SIG-M5 treated with dmso at 0.1 percent for 504 hours (cell line): ENCODE measurements around the gene IGSF22.
A peak's percentile ranks its signal among the peaks of the same experiment; 100 is the strongest.

ENCODE experiments used
- DNase-seq: peaks from one replicate; lab custom pipeline; 2025; ENCODE audit not compliant: unreplicated experiment; lab: John Stamatoyannopoulos, UW

Gene IGSF22

DNA sequence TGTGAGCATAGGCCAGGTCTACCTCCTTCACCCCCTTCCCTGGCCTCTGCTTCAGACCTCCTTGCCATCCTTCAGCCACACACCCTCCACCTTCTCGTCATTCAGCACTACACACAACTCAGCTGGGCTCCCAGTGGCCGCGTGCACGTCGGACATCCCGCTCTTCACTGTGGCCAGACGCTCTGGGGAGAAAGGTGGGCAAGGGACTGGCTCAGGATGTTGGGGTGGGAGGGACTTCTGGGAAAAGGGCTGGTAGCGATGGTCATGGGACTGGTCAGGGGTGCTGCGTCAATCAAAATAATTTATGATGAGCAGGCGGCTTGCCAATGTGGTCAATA, 11.6 kb downstream of the IGSF22 start:
- DNase-seq, result no peak

DNA sequence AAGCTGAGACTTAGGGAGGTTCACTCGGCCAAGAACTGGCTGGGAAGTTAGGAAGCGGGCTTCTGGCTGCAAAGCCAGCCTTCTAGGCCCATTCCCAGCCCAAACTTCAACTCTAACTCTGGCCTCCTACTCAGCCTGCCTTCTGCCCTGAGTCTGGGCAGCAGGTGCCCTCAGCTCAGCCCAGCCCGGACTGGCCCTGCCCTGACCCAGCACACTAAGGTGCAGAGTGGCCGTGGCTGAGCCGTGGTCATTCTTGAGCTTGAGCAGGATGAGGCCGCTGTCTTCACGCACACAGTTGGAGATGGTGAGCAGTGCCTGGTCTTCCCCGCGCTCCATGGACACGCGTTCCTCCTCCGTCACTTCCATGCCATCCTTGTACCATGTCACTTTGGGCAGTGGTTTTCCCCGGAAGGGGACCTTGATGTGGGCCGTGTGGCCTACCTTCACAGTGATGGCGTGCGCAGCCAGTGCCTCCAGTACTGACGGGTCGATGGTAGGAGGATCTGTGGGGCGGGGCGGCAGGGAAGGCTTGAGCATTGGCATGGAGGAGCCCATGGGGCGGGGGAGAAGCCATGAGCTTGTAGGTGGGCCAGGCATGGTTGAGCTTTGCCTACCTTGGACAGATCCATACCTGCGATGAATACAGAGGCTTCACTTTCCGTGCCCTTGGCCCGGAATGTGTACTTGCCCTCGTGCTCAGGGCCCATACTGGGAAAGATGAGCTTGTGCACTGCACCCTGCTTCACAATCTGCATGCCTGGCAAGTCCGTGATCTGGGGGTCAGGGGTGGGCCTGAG, 12.1 kb downstream of the IGSF22 start:
- no peak for DNase-seq

DNA sequence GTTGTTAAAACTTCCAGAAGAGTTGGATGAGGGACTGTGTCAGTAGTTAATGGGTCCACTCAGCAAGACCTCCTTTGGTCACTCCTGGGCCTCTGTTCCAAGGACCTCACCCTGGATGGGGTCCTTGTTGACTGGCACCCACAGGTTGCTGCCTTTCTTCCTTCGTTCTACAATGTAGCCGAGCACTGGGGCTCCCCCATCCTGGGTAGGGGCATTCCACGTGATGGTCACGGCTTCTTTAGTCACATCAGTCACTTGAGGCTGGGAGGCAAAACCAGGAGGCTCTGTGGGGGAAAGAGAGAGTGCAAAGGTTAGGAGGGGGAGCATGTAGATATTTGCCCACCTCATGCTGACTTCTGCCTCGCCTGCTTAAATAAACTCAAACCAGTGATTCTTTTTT, 15.4 kb downstream of the IGSF22 start:
- DNase-seq, result no peak

DNA sequence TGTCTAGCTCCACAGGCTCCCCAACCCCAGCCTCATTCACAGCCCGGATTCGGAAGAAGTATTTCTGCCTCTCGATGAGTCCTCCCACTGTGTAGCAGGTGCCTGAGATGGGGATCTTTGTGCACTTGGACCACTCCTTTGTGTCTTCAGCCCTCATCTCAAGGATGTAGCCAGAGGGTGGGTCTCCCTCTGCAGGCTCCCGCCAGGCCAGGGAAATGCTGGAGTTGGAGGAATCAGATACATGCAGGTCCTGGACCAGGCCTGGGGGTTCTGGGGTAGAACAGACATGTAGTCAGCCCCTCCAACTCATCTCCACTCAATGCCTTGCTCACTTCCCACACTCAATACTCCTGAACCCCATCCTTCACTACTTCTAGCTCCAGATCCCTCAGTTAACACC, 16.6 kb downstream of the IGSF22 start:
- no peak for DNase-seq

DNA sequence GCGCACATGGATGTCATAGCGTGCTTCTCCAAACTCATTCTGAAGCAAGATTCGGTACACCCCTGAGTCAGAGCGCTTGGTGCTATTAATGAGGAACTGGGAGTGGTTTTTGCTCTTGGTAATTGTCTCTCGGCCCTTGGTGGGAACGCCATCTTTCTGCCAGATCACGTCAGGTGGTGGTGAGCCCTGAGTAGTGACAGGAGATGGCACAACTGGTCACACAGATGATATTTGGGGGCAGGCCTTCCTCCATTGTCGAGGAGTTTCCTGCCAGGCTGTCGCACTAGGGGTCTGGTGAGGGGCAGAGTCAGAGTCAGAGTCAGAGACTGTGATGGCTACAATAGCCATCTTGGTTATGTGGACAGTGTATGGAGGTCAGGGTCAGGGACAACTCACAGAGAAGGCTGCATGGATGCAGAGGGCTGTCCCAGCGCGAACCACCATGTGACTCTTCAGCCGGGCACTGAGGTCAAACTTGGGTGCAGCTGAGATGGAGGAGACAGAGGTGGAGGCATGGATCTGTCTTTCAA, 18.1 kb downstream of the IGSF22 start:
- peak; percentile 27 for DNase-seq

DNA sequence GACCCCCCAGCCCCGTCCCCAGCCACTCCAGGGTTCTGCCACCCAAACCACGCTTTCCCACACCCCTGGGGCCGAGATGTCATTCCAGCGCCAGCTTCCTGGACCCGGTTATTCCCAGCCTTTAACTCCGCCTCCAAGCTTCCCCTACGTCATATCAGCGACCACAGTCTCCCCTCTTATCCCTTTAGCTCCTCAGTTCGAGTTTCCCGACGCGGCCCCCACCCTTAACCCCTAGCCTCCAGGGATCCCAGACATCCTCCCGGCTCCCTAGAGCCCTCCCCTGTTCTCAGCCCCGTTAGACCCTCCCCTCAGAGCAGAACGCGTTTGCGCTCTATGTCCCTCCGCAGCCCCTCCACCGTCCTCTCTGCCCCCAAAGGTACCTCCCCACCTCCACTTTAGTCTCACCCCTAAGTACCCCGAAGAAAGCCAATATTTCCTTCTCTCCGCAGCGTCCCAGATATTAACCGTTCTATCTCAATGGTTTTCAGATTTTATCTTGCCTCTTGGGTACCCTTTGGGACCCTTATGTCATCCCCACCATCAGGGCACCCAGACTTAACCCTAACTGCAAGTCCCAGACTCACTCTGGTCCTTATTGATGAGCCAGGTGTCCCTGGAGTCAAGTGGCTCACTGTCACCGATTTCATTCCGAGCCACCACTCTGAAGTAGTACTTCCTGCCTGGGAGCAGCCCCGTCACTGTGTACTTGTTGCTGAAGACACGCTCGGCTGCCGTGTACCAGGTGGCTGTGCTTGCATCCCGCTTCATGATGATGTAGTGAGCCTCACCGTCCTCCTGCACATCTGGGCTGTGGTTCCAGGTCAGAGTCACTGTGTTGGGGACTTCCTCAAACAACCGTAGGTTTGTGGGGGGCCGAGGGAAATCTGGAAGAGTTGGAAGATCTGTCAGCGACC, 19.4 kb downstream of the IGSF22 start:
- no peak for DNase-seq

DNA sequence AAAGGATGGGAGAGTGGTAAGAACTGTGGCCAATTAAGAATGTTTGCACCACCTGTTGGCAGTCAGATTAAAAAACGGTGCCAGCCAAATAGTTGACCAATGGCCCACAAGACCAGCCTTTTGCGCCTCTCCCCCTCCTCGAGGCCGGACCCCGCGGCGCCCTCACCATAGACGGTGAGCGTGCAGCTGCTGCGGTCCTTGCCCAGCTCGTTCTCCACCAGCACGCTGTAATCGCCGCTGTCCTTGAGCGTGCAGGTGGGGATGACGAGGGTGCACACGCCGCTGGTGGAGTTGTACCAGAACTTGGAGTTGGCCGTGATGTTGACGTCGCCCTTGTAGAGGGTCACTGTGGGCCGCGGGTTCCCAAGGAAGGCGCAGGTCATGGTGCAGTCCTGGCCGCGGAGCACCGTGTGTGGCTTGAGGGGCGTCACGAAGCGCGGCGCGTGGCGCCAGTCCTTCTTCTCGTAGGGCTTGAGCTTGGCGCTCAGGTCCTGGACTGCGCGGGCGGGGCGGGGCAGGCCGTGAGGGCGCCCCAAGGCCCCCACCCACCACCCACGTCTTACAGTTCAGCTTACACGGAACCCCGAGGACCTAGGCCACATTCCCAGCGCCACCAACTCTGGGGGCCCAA, 20.2 kb downstream of the IGSF22 start:
- DNase-seq, result no peak

DNA sequence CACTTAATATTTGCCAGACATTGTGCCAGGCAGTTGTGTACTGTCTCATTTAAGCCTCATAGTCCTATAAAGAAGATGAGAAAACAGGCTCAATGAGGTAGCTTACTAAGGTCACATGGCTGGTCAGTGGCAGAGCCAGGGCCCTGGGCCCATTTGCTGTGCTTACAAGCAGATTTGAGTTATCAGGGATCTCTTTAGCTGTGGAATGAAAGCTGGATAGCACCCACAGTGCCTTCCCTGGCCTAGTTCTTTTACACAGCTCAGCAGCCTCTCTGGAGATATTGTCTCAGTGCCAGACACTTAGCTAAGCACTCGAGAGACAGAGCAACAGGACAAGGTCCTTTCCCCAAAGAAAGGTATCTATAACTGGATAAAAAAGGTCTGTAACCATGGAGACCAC, 21.3 kb downstream of the IGSF22 start:
- no peak for DNase-seq

DNA sequence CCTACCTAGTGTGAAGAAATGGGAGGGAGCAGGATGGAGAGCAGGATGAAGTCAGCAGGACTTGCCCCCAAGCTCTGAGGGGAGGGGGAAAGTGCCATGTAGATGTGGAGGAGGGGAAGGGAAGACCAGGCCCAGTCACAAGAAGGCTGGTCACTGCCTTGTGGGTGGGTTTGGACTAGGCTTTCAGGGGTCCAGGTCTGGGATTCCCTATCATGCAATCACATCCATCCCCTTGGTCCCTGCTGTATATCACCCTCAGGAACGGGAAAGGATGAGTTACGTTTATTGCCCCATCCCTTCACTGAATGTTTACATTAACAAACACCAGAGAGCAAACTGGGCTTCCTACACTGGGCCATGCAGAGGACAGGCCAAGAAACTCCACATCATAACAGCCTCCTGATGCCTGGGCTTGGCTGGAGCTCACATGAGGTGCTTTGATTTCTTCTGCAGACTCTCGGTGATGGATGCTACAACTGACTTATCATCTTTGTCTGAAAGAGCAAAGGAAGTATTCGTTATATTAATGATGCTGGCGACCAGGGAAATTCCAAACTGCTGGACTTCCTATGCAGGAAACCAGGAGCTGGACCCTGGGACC, 21.8 kb downstream of the IGSF22 start:
- no peak for DNase-seq

DNA sequence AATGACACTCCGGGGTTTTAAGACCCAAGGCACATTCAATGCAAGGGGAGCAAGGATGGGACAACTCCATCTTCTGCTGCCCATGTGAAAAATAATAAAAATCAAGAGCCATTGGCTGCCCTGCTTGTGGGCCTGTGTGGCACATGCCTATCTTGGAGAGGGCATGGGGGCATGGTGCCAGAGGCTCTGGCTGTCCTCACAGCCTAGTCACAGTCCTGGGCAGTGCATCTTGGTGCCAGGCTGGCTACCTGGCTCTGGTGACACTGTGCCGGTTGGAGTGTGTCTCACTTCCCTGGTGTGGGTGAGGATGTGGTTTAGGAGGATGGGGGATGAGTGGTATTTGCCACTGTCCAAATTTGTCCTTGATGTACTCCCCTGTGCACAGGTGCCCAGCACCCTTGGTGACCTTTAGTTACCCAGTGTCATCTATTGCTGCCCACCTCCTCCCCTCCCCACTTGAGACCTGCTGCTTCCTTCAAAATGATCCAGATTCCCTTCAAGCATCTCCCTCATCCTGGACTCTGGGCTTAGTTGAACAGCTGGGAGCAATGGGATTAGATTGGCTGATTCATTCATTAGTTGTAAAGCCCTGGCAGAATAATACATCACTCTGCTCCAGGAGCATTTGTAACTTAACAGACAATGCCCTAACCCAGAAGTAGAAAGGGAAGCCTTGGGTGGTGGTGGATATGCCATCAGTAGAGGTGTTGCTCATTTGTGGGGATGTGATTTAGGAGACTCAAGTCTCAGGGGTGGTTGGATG, 22.8 kb downstream of the IGSF22 start:
- DNase-seq, result no peak

DNA sequence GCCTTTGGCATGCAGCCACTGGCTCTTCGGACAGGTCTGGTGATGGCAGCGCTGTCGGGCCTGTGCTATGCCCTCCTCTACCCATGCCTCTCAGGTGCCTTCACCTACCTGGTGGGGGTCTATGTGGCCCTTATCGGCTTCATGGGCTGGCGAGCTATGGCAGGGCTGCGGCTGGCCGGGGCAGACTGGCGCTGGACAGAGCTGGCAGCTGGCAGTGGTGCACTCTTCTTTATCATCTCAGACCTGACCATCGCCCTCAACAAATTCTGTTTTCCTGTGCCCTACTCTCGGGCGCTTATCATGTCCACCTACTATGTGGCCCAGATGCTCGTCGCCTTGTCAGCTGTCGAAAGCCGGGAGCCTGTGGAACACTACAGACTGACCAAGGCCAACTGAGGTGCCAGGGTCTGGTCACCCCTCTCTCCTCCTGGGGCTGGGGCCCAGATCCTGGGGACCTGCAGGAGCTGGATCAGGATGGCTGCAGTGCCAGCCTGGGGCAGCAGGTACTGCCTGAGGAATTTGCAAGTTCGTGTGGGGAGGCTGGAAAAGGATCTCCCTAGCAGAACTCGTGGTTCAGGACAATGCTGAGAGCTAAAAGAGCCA, 24.3 kb downstream of the IGSF22 start:
- DNase-seq, result no peak

DNA sequence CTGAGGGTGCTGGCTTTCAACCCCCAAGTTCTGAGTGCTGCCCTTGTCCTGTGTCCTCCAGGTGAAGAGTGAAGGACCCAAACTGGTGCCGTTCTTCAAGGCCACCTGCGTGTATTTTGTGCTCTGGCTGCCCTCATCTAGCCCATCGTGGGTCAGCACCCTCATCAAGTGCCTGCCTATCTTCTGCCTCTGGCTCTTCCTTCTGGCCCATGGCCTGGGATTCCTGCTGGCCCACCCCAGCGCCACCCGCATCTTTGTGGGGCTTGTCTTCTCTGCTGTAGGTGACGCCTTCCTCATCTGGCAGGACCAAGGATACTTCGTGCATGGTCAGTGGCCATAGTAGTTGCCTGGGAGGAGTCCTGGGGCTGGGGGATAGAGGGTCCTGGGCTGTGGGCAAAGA, 25.1 kb downstream of the IGSF22 start:
- DNase-seq, result no peak

DNA sequence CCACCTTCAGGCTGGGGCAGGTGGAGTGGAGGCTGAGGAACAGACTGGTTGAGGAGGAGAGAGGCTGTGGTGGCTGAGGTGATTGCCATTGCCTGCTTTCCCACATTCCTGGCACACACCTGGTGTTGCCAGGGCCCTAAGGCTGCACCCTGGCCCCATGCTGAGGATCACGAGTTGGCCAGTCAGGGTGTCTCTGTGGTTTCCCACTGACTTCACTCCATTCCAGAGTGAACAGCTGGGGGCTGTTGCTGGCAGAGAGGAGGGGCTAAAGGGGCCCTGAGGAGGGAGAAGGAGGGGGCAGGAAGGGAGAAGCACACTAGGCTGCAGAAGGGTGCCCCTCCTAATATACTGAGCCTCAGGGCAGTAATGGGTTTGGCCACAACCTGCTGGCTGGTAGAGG, 25.6 kb downstream of the IGSF22 start:
- DNase-seq, result no peak

DNA sequence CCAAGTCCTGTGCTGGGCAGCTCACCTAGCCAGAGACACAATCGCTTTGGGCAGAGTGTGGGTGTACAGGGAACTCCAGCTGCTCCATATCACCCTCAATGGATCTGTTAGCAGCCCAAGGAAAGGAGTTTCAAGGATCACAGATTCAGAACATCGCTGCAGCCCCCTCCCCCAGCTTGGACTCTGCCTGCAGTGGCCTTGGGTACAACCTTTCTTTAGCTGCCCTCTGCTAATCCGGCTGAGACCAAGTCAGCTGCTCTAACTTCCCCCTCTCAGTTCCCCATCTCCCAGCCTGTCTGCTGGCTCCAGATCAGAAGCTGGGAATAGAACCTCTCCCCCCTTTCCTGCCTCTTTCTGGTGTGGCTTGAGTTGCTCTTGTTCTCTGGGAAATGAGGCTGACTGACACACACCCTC, 26.1 kb downstream of the IGSF22 start:
- DNase-seq, result peak; percentile 24

DNA sequence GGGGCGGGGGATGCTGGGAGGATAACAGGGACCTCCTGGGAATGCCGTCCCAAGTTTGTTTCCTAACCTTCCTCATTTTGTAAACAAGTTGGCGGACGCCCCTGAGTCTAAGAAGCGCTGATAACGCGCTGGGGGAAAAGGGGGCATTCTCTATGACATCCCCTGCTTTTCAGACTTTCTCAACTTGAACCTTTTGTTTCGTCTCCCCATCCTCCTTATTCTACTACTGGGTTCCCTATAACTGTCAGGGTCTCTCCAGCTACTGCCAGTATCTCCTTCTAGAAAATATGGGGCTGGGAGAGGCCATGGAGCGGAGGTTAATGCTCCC, 26.8 kb downstream of the IGSF22 start:
- DNase-seq, result no peak

DNA sequence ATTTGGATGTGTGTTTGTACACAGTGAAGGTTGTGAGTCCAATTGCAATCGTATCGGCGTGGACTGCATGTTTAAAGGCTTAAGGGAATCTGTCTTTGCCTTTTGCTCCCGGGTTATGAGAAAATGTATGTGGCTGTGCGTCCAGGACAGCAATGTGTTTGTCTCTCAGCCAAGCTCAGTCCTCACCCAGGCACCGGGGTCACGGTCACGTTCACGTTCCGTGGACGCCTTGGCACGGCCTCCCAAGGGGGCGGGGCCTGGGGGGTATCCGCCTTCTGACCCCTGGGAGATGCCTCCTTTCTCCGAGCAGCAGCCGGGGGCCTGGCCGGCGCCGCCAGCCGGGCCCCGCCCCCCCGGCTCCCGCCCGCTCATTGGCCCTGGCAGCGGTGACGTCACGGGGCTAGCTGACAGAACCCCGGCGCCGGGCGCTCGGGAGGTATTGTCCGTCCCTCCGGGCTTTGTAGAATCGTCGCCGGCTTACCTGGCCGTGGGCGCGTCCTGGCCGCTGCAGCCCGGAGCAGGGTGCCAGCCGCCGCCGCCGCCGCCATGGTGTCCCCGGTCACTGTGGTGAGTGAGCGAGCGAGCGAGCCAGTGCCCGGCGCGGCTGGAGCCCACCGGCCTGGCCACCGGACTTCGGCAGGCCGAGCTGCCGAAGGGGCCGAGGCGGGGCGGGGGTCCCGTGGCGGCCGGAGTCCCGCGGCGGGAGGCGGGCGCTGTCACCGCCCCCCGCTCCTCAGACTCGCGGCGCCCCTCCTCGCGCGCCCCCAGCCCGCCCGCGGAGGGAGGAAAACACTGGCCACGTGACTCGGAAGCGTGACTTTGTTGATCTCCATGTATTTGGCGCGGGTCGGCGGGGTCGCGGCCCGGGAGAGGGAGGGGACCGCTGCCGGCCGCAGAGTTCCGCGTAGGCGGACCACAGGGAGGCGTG, 27.4 kb downstream of the IGSF22 start, which contains the start of gene TMEM86A:
Gene TMEM86A (plus strand): TSS at position 439 of the 928 bp plus-strand sequence. CDS start 108 bp downstream, at position 547.
- DNase-seq, result peak; percentile 59

DNA sequence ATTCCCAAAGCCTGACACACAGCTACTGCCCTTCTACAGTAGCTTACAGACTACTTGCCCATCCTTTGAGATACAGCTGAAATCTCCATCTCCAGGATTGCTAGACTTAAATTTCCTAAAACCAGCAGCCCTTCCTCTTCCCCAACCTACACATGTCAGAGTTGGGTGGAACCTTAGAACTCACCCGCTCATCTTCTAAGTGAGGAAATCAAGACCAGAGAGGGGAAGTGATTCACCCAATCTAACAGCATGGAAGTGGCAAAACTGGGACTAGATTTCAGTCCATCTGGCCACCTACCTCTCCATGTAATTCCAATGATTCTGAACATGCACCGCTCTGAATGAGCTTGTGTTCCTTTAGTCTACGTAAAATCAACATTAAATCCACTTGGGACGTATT, 28.4 kb downstream of the IGSF22 start:
- peak; percentile 28 for DNase-seq

DNA sequence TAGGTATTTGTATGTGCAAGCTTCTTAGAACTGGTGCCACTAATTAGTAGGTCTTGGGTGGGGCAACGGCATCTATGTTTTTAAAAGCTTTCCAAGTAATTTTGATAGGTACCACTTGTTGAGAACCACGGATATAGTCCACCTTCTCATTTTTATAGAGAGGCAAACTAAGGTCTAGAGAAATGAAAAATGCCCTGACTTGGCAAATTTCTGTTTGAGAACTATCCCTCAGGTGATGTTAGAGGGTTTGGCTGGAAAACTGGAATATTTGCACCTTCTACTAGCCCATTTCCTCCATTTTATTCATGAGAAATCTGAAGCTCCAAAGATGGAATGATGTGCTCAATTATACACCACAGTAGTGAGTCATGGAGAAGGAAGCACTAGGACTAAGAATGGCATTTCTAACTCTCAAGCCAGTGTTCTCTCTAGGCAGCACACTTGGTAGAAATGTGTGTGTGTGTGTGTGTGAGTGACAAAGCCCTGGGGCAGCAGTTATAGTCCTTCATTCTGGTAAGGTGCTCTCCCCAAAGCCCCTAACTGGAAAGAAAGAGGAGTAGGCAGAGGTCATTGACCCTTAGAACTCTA, 29.3 kb downstream of the IGSF22 start:
- no peak for DNase-seq
